Measurements from ENCODE around the gene SORCS1.

GRCh38 chr10:107126512-107127065 lies 37.9 kb downstream of the SORCS1 start:
- no peak for TF ChIP-seq YY1 (IDR thresholded peaks at IDR 0.05)
- TF ChIP-seq, protein P1, sequence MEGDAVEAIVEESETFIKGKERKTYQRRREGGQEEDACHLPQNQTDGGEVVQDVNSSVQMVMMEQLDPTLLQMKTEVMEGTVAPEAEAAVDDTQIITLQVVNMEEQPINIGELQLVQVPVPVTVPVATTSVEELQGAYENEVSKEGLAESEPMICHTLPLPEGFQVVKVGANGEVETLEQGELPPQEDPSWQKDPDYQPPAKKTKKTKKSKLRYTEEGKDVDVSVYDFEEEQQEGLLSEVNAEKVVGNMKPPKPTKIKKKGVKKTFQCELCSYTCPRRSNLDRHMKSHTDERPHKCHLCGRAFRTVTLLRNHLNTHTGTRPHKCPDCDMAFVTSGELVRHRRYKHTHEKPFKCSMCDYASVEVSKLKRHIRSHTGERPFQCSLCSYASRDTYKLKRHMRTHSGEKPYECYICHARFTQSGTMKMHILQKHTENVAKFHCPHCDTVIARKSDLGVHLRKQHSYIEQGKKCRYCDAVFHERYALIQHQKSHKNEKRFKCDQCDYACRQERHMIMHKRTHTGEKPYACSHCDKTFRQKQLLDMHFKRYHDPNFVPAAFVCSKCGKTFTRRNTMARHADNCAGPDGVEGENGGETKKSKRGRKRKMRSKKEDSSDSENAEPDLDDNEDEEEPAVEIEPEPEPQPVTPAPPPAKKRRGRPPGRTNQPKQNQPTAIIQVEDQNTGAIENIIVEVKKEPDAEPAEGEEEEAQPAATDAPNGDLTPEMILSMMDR (IDR thresholded peaks at IDR 0.05; ENCODE audit: low read depth, low read length, missing input control) = no peak
- TF ChIP-seq, protein P2, sequence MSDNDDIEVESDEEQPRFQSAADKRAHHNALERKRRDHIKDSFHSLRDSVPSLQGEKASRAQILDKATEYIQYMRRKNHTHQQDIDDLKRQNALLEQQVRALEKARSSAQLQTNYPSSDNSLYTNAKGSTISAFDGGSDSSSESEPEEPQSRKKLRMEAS (IDR thresholded peaks at IDR 0.05) = no peak
- no peak for TF ChIP-seq RAD21 (IDR thresholded peaks at IDR 0.05)
- no peak for TF ChIP-seq SP1 (IDR thresholded peaks at IDR 0.05)
- no peak for TF ChIP-seq RXRA (IDR thresholded peaks at IDR 0.05)
- no peak for TF ChIP-seq TAF1 (conservative IDR thresholded peaks at IDR 0.05)
- TF ChIP-seq, protein P3, sequence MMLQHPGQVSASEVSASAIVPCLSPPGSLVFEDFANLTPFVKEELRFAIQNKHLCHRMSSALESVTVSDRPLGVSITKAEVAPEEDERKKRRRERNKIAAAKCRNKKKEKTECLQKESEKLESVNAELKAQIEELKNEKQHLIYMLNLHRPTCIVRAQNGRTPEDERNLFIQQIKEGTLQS (IDR thresholded peaks at IDR 0.05) = no peak
- TF ChIP-seq FOXA1 (IDR thresholded peaks at IDR 0.05) = no peak
- TF ChIP-seq ZBTB33 (IDR thresholded peaks at IDR 0.05) = no peak
- TF ChIP-seq GABPA (IDR thresholded peaks at IDR 0.05 in 1 of 2, conservative IDR thresholded peaks at IDR 0.05 in 1 of 2) = no peak
- no peak for TF ChIP-seq NR2F2 (IDR thresholded peaks at IDR 0.05)
- TF ChIP-seq, protein P4, sequence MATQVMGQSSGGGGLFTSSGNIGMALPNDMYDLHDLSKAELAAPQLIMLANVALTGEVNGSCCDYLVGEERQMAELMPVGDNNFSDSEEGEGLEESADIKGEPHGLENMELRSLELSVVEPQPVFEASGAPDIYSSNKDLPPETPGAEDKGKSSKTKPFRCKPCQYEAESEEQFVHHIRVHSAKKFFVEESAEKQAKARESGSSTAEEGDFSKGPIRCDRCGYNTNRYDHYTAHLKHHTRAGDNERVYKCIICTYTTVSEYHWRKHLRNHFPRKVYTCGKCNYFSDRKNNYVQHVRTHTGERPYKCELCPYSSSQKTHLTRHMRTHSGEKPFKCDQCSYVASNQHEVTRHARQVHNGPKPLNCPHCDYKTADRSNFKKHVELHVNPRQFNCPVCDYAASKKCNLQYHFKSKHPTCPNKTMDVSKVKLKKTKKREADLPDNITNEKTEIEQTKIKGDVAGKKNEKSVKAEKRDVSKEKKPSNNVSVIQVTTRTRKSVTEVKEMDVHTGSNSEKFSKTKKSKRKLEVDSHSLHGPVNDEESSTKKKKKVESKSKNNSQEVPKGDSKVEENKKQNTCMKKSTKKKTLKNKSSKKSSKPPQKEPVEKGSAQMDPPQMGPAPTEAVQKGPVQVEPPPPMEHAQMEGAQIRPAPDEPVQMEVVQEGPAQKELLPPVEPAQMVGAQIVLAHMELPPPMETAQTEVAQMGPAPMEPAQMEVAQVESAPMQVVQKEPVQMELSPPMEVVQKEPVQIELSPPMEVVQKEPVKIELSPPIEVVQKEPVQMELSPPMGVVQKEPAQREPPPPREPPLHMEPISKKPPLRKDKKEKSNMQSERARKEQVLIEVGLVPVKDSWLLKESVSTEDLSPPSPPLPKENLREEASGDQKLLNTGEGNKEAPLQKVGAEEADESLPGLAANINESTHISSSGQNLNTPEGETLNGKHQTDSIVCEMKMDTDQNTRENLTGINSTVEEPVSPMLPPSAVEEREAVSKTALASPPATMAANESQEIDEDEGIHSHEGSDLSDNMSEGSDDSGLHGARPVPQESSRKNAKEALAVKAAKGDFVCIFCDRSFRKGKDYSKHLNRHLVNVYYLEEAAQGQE (IDR thresholded peaks at IDR 0.05) = no peak
